GDM1 (cell line): ENCODE data around the gene SMYD3.
"Not testable (repeated sequence)": the region's sequence is repeated elsewhere in the genome, so short reads cannot be mapped to it uniquely, and the experiment has no call there.

Experiments used
- DNase-seq: peaks from one replicate; lab custom pipeline; 2025; lab: John Stamatoyannopoulos, UW

Gene SMYD3

GRCh38 chr1:245953876-245954660 lies 553.0 kb downstream of the SMYD3 start:
- no peak for DNase-seq

GRCh38 chr1:245952383-245953026 lies 554.6 kb downstream of the SMYD3 start:
- no peak for DNase-seq

GRCh38 chr1:245948786-245949185 lies 558.3 kb downstream of the SMYD3 start:
- no peak for DNase-seq

- DNase-seq, result no peak
These were observed 560.2 kb downstream of the SMYD3 start for GRCh38 chr1:245946905-245947304.

- not testable (repeated sequence) for DNase-seq
These were observed 561.9 kb downstream of the SMYD3 start for GRCh38 chr1:245945136-245945535.

GRCh38 chr1:245942856-245943255 lies 564.2 kb downstream of the SMYD3 start:
- DNase-seq, result no peak

- not testable (repeated sequence) for DNase-seq
These were observed 565.3 kb downstream of the SMYD3 start for GRCh38 chr1:245941771-245942170.

- DNase-seq, result no peak
These were observed 567.2 kb downstream of the SMYD3 start for GRCh38 chr1:245939756-245940345.

- DNase-seq, result no peak
These were observed 569.0 kb downstream of the SMYD3 start for GRCh38 chr1:245938046-245938435.

GRCh38 chr1:245937316-245938045 lies 569.6 kb downstream of the SMYD3 start:
- DNase-seq, result no peak

- no peak for DNase-seq
These were observed 572.7 kb downstream of the SMYD3 start for GRCh38 chr1:245934409-245934808.

- DNase-seq, result no peak
These were observed 573.5 kb downstream of the SMYD3 start for GRCh38 chr1:245933431-245934045.

- DNase-seq, result no peak
These were observed 574.6 kb downstream of the SMYD3 start for GRCh38 chr1:245932302-245932972.

- no peak for DNase-seq
These were observed 575.6 kb downstream of the SMYD3 start for GRCh38 chr1:245931450-245931849.

- DNase-seq, result no peak
These were observed 577.9 kb downstream of the SMYD3 start for GRCh38 chr1:245929224-245929623.

GRCh38 chr1:245926888-245927287 lies 580.2 kb downstream of the SMYD3 start:
- no peak for DNase-seq

- no peak for DNase-seq
These were observed 583.9 kb downstream of the SMYD3 start for GRCh38 chr1:245923215-245923614.

- no peak for DNase-seq
These were observed 585.7 kb downstream of the SMYD3 start for GRCh38 chr1:245921417-245921816.

- no peak for DNase-seq
These were observed 589.7 kb downstream of the SMYD3 start for GRCh38 chr1:245917403-245917802.

GRCh38 chr1:245915841-245916240 lies 591.2 kb downstream of the SMYD3 start:
- DNase-seq, result no peak

- no peak for DNase-seq
These were observed 591.7 kb downstream of the SMYD3 start for GRCh38 chr1:245915406-245915805.
